ENCODE results near the gene PCSK9.

The PCSK9 gene

DNA sequence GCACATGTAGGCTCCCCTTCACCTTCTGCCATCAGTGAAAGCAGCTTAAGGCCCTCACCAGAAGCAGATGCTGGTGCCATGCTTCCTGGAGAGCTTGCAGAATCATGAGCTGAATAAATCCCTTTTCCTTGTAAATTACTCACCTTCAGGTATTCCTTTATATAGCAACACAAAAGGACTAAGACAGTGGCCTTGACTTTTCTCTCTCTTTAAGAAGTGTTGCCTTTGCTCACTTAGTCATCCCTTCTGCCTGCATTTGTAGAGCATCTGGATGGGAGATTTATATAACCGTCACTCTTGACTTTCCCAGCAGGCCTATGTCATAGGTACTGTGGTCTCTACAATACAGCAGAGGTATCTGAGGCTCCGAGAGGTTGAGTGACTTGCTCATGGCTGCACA lies 3.7 kb downstream of the PCSK9 start:
- DNase-seq (ENCODE audit: low spot score) = no peak

DNA sequence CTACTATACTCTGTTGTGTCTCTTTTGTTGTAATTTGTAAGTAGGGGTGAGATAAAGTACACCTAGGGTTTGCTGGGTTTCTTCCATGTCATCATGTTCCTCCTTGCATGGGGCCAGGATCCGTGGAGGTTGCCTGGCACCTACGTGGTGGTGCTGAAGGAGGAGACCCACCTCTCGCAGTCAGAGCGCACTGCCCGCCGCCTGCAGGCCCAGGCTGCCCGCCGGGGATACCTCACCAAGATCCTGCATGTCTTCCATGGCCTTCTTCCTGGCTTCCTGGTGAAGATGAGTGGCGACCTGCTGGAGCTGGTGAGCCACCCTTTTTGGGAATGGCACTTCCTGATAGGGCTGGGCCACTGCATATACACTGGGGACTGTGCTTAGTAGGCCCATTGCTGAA lies 4.4 kb downstream of the PCSK9 start:
- DNase-seq (ENCODE audit: low spot score) = no peak

DNA sequence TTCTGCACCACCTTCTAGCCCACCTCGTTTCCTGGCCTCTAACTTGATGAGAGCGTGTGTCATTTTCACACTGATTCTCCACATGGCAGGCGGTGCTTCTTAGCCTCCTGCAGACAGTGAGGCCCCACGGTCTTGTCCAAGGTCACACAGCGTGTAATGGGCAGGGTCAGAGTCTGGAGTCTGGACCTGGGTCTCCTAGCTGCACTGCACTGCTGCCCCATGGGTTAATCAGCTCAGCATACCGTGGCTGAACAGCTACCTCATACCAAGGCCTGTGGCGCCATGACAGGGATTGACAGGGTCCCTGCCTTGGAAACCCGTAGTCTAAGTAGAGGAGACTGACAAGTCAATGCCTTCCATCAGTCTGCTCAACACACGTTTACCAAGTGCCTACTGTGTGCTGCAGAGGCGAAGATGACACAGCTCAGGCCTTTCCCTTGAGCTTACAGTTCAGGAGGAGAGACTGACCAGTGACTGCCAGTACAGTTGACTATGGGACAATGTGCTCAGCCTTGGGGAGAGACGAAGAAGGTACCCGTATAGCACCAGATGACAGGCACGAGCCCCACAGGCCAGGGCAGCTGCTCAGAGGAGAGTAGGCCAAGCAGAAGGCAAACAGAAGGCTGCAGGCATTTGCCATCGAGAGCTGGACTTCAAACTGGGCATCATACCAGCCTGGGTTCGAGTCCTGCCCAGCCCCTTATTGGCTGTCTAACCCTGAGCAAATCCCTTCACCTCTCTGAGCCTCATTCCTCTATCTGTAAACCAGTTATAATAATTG lies 5.5 kb downstream of the PCSK9 start:
- no peak for DNase-seq (ENCODE audit: low spot score)

DNA sequence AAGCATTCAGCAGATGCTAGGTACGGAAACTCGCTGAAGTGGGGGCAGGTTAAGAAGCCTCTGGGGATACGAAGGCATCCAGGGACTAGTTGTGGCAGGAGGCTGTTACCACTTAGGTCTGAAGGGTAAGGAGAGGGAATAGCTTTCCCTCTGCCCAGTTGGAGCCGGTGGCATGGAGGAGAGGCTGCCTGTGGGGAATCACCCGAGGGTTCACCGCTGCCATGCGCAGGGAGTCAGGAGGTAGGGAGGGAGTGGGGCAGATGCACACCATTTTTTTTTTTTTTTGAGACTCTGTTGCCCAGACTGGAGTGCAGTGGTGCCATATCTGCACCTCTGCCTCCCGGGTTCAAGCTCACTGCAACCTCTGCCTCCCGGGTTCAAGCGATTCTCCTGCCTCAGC lies 6.1 kb downstream of the PCSK9 start:
- DNase-seq (ENCODE audit: low spot score) = no peak

DNA sequence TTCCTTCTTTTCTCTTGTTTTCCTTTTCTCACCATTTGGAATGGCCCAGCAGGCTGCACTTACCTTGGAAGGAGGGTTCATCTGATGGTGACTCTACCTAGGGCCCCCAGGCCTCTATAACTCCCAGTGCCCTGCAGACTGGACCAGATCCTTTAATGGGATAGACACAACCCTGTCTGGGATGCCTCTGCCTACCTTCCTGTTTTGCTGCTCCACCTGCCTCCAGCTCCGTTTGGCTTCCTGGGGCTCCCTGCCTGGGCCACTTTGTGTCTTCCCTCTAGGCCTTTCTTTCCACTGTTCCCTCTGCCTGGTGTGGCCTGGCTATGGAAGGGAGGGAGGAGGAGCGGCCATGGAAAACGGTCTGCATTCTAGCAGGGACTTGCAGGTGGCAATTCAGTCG lies 7.5 kb downstream of the PCSK9 start:
- no peak for DNase-seq (ENCODE audit: low spot score)

DNA sequence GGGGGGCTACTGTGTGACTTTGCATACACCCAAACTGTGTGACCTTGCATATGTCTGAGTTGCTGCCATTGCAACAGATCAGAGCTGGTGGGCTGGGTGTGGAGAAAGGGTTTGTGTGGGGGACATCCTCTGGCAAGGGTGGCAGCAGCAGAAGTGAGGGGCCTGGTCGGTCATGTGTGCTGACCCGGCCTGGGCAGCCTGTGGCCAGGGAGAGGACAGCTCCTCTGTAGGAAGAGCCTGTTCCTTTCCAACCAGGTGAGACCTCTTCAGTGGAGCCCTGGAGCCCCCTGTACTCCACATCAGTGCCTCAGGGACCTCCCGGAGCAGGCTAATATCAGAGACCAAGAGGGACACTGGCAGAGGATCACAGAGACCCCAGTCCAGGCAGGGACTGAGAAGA lies 8.3 kb downstream of the PCSK9 start:
- no peak for DNase-seq (ENCODE audit: low spot score)

DNA sequence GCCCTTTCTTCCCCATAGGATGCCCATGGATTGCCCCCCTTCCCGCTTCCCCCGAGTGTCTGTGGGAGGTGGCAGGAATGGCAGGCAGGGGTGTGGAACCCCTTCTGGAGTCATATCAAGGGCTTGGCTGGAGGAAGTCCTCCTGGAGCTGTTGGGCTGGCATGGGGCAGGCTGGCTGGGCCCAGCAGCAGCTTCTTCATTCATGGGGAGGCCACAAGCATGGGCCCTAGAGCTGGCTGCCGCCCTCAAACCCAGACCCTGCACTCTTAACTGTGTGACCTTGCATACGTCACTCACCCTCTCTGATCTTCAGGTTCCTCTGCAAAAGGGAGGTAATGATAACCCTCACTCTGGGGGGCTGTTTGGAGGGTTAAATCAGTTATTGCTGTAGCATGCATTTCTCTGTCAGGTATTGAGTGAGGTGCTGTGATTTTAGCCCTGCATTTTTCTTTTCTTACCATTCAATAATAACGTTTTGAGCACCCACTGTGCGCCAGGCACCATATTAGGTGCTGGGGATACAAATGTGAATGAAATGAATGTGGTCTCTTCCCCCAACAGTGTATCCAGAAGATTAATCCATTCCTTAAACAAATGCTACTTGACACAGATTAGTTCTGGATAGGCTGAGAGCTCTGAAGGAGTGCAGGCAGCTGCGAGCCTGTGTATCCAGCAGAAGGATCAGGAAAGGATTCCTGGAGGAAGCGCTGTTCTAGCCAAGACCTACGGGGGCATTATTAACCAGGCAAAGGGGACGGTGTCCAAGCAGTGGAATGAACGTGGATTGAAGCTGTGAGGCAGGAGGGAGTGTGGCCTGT lies 9.3 kb downstream of the PCSK9 start:
- DNase-seq (ENCODE audit: low spot score) = no peak

DNA sequence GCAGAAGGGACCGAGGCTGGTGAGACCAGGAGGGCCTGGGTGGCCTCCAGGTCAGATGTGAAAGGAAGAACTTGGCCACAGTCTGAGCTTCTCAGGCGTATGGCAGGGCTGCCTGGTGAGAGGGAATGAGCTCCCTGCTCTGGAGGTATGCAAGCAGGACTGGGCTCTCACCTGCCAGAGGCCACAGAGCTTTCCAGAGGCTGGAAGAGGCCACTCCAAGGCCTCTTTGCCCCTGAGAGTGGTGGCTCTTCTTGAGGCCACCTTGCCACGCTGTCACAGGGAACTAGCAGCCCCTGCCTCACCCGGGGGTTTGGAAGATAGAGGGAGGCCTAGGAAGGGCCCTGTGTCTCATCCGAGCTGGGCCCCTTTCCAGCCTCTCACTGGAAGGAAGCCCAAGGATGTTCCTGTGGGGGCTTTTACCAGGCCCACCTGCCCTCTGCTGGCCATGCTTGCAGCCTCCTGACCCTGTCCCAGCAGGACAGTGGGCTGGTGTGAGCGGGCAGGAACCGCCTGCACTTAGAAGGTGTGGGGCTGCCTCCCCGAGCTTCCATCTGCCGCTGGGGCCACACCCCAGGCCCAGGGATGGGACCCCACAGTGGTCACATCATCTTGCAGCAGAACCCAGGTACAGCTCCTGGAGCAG lies 10.0 kb downstream of the PCSK9 start:
- no peak for DNase-seq (ENCODE audit: low spot score)

DNA sequence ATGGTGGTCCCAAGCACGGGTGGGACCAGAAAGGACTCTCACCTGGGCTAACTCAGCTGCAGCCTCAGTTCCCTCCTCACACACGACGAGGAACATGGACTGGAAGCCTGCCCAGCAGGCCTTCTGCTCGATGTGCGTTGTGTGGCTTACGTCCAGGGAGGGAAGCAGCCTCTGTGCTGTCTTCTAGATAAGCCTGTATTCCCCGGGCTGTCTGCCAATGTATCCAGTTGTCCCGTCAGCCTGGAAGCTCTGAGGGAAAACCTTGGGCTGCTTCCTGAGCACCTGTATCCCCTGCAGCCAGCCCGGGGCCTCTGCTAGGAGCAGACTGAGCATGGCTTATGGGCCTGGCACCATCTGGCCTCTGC lies 10.5 kb downstream of the PCSK9 start:
- DNase-seq (ENCODE audit: low spot score) = no peak

DNA sequence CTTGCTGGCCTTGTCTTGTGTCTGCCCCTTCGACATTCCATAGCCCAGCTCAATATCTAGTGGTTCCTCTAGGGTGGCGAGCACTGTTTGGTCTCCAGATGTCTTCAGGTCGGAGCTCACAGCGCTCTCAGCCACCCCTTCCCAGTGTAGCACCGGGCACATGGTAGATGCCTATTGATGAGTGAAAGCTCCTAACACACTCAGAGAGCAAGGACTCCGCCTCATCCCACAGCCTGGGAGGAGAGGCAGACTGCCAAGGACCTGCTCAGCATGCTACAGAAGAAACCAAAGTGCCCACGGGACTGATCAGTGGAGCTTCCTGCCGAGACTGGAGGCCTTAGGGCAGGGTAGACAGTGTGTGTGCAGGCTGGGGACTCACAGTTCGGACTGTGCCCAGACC lies 10.9 kb downstream of the PCSK9 start:
- DNase-seq (ENCODE audit: low spot score) = no peak

DNA sequence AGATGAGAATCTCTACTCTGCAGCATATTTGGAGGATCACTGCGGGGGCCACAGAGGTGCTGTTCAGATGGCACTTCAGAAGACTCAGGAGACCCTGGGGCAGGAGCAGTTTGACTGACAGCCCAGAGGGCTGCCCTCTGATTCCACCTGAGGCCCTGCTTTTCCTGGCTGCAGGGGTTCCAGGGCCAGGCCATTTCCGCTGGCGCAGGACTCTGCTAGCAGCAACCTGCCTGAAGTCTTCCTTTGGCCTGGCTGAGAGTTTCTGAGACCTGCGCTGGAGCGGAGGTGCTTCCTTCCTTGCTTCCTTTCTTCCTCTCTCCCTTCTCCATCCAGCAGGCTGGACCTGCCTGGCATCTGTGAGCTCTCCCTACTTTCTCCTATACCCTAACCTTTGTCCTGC lies 11.8 kb downstream of the PCSK9 start:
- DNase-seq (ENCODE audit: low spot score) = no peak

DNA sequence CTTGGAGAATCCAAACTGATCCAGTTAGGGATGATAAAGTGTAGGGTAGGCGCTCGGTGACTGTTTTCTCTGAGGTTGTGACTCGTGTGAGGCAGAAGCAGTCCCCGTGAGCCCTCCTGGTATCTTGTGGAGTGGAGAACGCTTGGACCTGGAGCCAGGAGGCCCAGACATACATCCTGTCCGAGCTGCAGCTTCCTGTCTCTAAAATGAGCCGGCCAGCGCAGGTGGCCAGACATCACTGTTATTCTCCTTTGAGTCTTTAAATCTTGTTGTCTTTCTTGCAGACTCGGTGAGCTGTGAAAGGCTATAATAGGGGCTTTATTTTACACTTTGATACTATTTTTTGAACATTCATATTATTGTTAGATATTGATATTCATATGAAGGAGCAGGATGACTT lies 12.3 kb downstream of the PCSK9 start:
- no peak for DNase-seq (ENCODE audit: low spot score)

DNA sequence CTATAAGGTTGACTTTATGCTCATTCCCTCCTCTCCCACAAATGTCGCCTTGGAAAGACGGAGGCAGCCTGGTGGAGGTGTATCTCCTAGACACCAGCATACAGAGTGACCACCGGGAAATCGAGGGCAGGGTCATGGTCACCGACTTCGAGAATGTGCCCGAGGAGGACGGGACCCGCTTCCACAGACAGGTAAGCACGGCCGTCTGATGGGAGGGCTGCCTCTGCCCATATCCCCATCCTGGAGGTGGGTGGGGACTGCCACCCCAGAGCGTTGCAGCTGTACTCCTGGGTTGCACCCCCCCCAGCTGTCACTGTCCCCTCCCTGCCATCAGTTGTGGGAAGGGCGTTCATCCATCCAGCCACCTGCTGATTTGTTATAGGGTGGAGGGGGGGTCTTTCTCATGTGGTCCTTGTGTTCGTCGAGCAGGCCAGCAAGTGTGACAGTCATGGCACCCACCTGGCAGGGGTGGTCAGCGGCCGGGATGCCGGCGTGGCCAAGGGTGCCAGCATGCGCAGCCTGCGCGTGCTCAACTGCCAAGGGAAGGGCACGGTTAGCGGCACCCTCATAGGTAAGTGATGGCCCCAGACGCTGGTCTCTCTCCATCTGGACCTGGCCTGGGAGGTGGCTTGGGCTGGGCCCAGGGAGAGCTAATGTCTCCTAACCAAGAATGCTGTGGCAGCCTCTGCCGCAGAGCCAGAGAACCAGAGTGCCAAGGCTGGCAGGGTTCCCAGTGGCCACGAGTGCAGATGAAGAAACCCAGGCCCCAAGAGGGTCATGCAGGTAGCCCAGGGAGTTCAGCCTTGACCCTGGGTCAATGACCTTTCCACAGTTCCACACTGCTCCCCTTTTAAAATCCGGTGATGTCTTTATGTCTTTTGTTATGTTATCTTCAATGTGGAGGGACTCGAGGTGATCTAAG lies 13.1 kb downstream of the PCSK9 start:
- DNase-seq (ENCODE audit: low spot score) = no peak

DNA sequence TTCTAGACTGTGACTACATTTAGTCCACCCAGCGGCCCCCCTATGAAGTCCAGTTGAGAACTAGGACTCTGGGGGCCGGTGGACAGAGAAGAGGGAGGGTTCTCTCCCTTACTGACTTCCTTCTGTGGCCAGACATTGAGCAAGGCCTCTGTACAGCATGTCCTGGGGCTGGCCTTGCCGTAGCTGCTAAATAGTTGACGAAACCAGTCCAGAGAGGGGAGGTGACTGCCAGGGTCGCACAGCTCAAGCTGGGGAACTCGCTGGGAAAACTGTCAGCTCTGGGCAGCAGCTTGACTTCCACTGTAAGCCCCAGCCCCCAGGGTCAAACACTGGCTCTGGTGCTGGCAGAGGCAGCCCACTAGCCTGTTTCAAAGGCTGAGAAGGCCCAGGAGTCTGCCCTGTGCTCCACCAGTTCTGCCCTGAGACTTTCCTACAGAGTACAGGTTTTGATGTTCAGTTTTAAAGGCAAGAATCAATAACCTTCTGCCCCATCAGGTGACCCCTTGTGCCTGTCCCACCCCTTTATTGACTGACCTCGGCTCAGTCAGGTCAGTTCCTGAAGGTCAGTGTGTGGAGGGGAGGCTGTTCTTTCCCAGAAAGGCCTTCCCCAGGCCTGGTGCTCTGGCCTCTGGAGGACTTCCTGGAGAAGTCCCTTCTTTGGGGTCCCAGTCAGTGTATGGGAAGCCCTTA lies 14.1 kb downstream of the PCSK9 start:
- no peak for DNase-seq (ENCODE audit: low spot score)

DNA sequence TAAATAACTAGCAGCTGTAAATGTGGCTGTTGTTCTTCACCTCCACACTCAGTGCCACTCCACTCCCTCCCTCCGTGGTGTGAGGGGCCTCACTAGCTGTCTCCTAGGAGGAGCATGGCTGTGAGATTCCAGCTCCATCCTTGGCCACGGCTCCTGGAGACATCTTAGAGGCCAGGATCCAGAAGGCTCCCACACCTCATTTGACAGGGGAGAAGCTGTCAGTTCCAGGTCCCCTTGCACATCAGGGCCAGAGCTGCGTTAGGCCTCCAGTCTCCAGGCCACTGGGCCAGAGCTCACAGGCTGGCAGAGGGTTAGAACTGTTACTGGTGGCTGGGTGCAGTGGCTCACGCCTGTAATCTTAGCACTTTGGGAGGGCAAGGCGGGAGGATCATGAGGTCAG lies 15.0 kb downstream of the PCSK9 start:
- no peak for DNase-seq (ENCODE audit: low spot score)

DNA sequence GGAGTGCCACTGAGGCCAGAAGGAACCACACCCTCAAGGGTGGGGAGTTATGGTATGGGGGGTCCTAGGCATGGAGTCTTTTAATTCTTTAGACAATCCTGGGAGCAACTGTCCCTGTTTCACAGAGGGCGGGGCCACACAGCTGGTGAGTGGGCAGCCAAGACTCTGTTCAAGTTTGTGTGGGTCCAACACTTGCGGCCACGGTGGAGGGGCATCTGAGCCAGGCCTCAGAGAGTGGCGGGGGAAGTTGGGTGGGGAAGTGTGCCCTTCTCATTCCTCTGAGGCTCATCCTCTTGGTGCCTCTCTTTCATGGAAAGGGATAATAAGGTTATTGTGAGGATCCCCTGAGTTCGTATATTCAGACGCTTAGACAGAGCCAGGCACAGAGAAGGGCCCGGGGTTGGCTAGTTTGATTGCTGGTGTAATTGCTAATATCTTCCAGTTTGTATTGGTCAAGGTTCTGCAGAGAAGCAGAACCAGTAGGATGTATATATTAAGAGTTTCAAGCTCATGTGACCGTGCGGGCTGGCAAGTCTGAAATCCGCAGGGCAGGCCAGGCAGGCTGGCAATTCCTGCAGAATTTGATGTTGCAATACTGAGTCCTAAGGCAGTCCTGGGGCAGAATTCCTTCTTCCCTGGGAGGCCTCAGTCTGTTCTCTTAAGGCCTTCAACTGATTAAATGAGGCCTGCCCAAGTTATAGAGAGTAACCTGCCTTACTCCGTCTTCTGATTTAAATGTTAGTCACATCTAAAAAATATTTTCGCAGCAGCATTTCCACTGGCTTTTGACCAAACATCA lies 15.9 kb downstream of the PCSK9 start:
- no peak for DNase-seq (ENCODE audit: low spot score)

DNA sequence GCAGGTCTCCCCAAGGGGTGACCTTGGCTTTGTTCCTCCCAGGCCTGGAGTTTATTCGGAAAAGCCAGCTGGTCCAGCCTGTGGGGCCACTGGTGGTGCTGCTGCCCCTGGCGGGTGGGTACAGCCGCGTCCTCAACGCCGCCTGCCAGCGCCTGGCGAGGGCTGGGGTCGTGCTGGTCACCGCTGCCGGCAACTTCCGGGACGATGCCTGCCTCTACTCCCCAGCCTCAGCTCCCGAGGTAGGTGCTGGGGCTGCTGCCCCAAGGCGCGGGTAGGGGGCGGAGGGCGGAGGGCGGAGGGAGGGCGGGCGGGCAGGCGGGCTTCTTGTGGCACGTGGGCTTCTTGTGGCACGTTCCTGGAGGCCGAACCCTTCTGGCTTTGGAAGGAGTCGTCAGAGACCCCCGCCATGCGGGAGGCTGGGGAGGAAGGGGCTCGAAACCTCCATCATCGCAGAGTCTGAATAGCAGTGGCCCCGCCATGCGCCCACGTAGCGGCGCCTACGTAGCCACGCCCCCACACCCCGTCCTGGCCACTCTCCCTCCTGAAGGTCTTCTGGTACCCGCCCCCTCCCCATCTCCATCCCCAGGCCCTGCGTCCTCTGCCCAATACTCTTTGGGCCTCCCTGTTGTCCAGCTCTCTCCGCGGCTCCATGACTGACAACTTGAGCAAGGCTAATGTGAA lies 16.7 kb downstream of the PCSK9 start:
- DNase-seq (ENCODE audit: low spot score) = no peak

DNA sequence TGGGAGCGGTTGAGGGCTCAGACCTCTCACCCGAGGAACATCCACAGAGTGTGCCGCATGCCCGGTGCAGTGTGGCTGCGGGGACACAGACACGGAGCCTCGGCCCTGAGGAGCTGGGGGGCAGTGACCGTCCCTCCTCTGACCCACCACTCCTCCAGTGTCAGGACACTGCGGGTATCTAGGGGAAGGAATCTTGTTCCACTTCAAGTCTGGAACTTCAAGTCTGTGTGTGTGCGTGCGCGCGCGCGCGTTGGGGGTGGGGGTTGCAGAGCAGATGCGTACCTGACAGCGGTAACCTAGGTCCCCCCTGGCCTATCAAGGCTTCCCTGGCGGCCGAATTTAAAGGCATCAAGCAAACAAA lies 17.3 kb downstream of the PCSK9 start:
- no peak for DNase-seq (ENCODE audit: low spot score)

DNA sequence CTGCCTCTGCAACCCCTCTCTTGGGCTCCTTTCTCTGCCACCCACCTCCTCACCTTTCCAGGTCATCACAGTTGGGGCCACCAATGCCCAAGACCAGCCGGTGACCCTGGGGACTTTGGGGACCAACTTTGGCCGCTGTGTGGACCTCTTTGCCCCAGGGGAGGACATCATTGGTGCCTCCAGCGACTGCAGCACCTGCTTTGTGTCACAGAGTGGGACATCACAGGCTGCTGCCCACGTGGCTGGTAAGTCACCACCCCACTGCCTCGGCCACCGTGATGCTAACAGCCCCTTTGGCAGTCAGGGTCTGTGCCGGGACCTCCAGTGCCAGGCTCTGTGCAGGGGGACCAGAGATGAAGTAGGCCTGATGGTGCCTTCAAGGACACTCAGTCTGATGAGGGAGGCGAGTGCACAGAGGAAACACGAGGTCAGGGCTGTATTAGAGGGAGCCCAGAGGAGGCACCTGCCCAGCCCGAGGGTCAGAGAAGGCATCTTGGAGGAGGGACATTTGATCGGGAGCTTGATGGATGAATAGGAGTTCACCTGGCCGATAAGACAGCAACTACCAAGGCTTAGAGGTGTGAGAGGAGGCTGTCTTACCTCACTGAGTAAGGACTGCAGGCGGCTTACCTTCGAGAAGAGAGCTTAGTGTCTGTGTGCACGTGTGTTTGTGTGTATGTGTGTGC lies 18.1 kb downstream of the PCSK9 start:
- no peak for DNase-seq (ENCODE audit: low spot score)
